Measurements from ENCODE around the gene PLAAT2. TPM values are rescaled to one million over a fixed set of nuclear protein-coding genes. Genes with fewer than 3 reads are reported as not detected.
"Not testable (repeated sequence)": the region's sequence is repeated elsewhere in the genome, so short reads cannot be mapped to it uniquely, and the experiment has no call there.

PLAAT2 gene
- total RNA-seq, 1 experiment from 2014 or later, result not detected

GRCh38 chr11:63530021-63530420 lies 33.2 kb downstream of the PLAAT2 start:
- no peak for DNase-seq (ENCODE audit: low spot score)
- in situ Hi-C loops (cut with HindIII; ENCODE audit: low sequenced_read_pairs), result no loop called here

- in situ Hi-C loops (cut with HindIII; ENCODE audit: low sequenced_read_pairs), result not testable (repeated sequence)
Observed at GRCh38 chr11:63529373-63529772, 33.8 kb downstream of the PLAAT2 start.

GRCh38 chr11:63528729-63529278 lies 34.4 kb downstream of the PLAAT2 start:
- DNase-seq (ENCODE audit: low spot score); in situ Hi-C loops (cut with HindIII; ENCODE audit: low sequenced_read_pairs): not testable (repeated sequence)

More at GRCh38 chr11:63529373-63529772, 33.8 kb downstream of the PLAAT2 start:
- DNase-seq (ENCODE audit: low spot score), result not testable (repeated sequence)

- in situ Hi-C loops (cut with HindIII; ENCODE audit: low sequenced_read_pairs); DNase-seq (ENCODE audit: low spot score): not testable (repeated sequence)
Observed at GRCh38 chr11:63528156-63528555, 35.0 kb downstream of the PLAAT2 start.

GRCh38 chr11:63527667-63528066 lies 35.5 kb downstream of the PLAAT2 start:
- in situ Hi-C loops (cut with HindIII; ENCODE audit: low sequenced_read_pairs), result no loop called here
- DNase-seq (ENCODE audit: low spot score), result no peak

GRCh38 chr11:63523151-63523550 lies 40.0 kb downstream of the PLAAT2 start:
- no peak for DNase-seq (ENCODE audit: low spot score)

GRCh38 chr11:63521896-63522295 lies 41.3 kb downstream of the PLAAT2 start:
- in situ Hi-C loops (cut with HindIII; ENCODE audit: low sequenced_read_pairs), result no loop called here
- DNase-seq (ENCODE audit: low spot score), result no peak

More at GRCh38 chr11:63523151-63523550, 40.0 kb downstream of the PLAAT2 start:
- in situ Hi-C loops (cut with HindIII; ENCODE audit: low sequenced_read_pairs), result no loop called here

GRCh38 chr11:63520606-63521170 lies 42.5 kb downstream of the PLAAT2 start:
- in situ Hi-C loops (cut with HindIII; ENCODE audit: low sequenced_read_pairs), result no loop called here

GRCh38 chr11:63518548-63518947 lies 44.6 kb downstream of the PLAAT2 start:
- in situ Hi-C loops (cut with HindIII; ENCODE audit: low sequenced_read_pairs), result no loop called here
- no peak for DNase-seq (ENCODE audit: low spot score)

More at GRCh38 chr11:63520606-63521170, 42.5 kb downstream of the PLAAT2 start:
- no peak for DNase-seq (ENCODE audit: low spot score)

GRCh38 chr11:63517156-63517555 lies 46.0 kb downstream of the PLAAT2 start:
- no peak for DNase-seq (ENCODE audit: low spot score)
- in situ Hi-C loops (cut with HindIII; ENCODE audit: low sequenced_read_pairs), result no loop called here

- no peak for DNase-seq (ENCODE audit: low spot score)
- in situ Hi-C loops (cut with HindIII; ENCODE audit: low sequenced_read_pairs), result no loop called here
Observed at GRCh38 chr11:63516109-63516508, 47.1 kb downstream of the PLAAT2 start.

GRCh38 chr11:63512816-63513215 lies 50.4 kb downstream of the PLAAT2 start:
- no peak for DNase-seq (ENCODE audit: low spot score)
- in situ Hi-C loops (cut with HindIII; ENCODE audit: low sequenced_read_pairs), result no loop called here

- no peak for DNase-seq (ENCODE audit: low spot score)
- in situ Hi-C loops (cut with HindIII; ENCODE audit: low sequenced_read_pairs), result no loop called here
Observed at GRCh38 chr11:63511048-63511748, 52.0 kb downstream of the PLAAT2 start.

- in situ Hi-C loops (cut with HindIII; ENCODE audit: low sequenced_read_pairs), result no loop called here
- DNase-seq (ENCODE audit: low spot score), result peak; percentile 78
Observed at GRCh38 chr11:63510360-63511047, 52.7 kb downstream of the PLAAT2 start.

GRCh38 chr11:63508745-63509144 lies 54.4 kb downstream of the PLAAT2 start:
- no peak for DNase-seq (ENCODE audit: low spot score)
- in situ Hi-C loops (cut with HindIII; ENCODE audit: low sequenced_read_pairs), result no loop called here

GRCh38 chr11:63508009-63508408 lies 55.2 kb downstream of the PLAAT2 start:
- peak; percentile 39 for DNase-seq (ENCODE audit: low spot score)
- in situ Hi-C loops (cut with HindIII; ENCODE audit: low sequenced_read_pairs), result no loop called here

GRCh38 chr11:63507511-63507910 lies 55.7 kb downstream of the PLAAT2 start:
- DNase-seq (ENCODE audit: low spot score), result no peak
- in situ Hi-C loops (cut with HindIII; ENCODE audit: low sequenced_read_pairs), result no loop called here

- in situ Hi-C loops (cut with HindIII; ENCODE audit: low sequenced_read_pairs), result no loop called here
- no peak for DNase-seq (ENCODE audit: low spot score)
Observed at GRCh38 chr11:63506876-63507275, 56.3 kb downstream of the PLAAT2 start.

GRCh38 chr11:63505857-63506528 lies 57.2 kb downstream of the PLAAT2 start, which contains the start of gene LGALS12:
Gene LGALS12 (plus strand): TSS chr11:63506084. CDS start chr11:63506459, 375 bp downstream.
- no peak for DNase-seq (ENCODE audit: low spot score)
- in situ Hi-C loops (cut with HindIII; ENCODE audit: low sequenced_read_pairs), result no loop called here

Data from G401 (cell line).